ENCODE results near the gene ZSWIM6.

The ZSWIM6 gene

DNA sequence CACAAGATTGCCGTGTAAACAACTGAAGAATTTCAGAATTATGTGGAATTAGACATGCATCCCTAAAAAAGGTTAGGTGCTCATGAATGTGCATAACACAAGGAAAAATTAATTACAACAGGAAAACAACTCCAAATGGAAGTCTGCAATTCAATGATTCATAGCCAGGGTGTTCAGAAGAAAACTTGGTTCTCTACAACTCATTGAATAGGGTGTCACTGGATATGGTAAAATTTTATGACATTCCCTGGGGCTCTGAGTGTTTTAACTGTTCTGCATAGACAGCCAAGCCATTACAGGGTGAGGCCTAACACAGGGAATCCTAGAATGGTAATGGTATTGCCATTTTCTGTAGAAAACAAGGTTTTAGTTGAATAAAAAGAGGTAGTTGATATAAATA lies 24.4 kb upstream of the ZSWIM6 start:
- DNase-seq = no peak

- DNase-seq = no peak
Observed at GRCh38 chr5:61308712-61309111, 23.3 kb upstream of the ZSWIM6 start.

- DNase-seq = no peak
Observed at GRCh38 chr5:61309115-61309514, 22.9 kb upstream of the ZSWIM6 start.

DNA sequence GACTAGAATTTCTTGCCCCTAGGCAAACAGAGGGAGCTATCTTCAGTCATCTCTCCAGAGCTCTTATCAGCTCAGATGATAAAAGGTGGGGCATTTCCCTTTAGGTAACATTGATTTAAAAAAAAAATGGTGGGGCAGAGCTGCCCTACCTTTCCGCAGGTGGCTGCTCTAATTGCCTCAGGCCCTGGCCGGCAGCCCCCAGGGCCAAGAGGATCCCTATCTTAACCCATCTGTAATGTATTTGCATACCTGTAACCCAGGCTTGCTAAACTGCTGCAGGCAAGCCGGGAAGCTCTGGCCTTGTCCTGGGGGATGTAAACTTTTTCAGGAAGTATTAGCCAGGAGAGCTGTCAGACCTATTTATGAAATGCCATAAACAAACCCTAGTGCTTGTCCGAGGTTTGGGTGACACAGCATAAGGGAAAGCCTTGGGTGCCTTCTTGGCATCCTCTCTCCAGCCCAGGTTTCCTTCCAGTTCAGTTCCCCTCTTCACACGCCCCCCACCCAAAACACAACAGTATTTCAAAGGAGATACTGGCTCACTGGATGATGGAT lies 20.9 kb upstream of the ZSWIM6 start:
- DNase-seq = no peak

DNA sequence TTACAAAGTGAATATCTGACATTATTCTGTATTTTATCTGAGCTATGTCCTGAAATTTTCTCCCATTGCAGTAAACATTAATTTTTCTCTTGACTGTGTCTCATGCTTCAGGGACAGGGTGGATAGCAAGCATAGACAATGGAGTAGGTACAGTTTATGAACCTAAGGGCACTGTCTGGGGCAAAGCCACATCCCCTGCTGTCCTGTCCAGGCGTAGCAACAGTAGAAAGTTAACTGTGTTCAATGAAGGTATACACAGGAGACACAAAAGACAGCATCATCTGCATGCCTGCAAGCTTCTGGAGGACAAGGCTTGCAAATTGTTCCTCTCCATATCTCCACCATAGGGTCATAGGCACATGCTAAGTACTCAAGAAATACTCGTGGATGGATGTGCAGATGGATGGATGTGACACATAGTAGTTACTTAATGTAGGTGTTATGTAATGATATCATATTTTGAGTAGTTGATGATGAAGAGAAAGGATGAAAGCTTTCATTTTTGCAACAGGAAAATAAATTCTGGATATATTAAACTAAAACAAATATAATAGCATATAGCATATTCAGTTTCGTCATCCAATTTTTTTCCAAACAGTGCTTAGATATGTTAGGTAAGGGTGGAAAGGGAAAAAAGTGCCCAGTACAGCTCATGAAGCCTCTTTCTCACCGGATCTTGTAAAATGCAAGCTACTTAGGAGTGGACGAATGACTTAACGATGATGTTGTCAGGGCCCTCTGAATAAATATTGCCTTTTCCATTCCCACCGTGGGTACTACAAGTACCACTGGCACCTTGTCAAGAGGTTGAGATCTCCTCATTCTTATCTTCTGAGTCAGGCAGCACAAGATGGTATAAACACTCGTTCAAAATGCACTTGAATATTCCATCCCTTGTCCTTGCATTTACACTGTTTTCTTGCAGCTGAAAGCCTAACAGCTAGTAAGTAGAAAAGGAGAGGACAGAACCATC lies 19.9 kb upstream of the ZSWIM6 start:
- no peak for DNase-seq

- no peak for DNase-seq
Observed at GRCh38 chr5:61313960-61314681, 17.9 kb upstream of the ZSWIM6 start.

DNA sequence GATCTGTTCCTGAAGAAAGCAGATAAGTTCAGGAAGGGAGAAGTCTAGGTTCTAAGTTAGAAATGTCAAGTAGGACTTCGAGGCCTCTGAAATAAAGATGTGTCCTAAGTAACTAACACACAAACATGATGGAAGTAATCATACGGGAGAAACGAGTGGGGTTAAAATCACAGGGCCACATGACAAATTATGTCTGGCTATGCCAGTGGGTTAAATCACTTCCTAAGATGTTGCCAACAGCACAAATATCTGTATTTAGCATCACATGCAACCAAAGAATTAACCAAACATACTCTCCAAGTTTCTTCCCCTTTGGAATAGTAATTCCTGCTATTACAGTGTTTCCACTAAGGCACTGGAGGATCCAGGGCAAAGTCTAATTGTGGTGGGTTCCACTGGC lies 13.7 kb upstream of the ZSWIM6 start:
- no peak for DNase-seq

DNA sequence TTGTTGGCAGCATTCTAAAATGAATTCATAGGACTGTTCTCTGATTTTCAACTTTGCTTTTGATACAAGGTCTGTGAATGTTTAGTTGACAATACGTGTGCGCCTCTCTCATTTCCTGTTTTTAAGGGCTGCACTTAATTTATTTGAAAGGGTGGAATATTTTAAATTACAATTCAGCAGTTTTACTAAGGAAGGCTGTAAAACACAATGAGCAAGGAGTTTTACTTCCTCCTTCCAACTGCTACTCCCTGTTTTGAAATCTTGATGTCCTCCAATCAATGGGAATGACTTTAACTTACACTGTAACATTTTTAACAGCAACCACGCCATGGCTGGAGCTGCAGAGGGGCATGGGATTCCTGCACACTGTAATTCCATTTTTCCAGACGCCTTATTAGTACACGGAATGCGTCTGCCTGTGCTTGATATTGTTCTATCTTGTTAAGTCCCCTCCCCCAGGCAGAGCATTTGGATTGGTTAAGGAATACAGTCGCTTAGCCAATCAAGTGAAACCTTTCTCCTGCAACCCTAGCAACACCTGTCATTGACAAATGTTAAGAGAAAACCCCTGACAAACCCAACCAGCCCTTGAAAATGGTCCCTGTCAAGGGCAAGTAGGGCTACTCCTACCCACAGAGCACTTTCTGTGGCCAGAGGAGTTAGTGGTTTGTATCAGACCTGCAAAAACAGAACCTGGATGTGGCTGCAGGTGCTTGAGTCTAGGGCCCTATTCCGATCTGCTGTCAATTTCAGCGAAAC lies 12.5 kb upstream of the ZSWIM6 start:
- DNase-seq = peak; percentile 56

GRCh38 chr5:61320860-61321259 lies 11.2 kb upstream of the ZSWIM6 start:
- no peak for DNase-seq

GRCh38 chr5:61321669-61322068 lies 10.4 kb upstream of the ZSWIM6 start:
- DNase-seq = no peak

DNA sequence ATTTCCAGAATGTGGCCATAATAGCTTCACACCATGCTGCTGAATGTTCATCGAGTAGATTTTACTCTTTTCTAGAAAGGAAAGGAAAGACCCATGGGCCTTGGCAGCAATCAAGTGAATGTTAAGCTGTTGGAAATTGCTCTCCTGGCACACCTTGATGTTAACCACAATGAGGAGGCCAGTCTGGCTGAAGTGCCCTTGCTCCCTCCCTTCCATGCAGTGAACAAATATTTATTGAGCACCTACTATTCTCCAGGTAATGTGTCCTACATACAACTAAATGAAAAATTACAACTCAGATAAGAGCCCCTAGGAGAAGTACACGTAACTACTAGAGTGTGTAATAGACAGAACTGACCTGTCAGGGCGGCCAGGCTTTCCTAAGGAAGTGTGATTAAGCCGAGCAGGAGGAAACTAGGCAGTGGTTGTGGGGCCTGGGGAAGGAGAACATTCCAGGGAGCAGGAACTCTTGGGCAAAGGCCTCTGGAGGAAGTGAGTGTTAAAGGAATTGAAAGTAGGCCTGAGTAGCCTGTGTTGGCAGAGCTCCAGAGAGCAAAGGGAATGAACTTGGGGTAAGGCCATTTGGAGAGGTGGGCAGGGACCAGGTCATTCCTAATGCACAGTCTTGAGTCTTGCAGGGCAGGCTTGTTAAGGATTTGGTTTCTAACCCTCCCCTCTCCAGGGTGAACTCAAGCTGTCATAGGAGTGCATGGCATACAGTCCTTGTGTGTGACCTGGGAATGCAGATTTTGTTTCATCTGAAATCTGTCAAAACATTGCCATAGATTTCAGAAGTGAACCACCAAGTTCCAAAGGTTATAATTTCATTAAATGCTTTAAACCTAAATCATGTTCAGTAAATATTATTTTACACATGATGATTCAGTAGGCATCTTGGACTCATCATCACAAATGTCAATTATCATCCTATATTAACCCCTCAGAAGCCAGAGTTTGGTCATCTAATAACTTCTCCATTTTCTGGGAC lies 9.0 kb upstream of the ZSWIM6 start:
- DNase-seq = no peak

GRCh38 chr5:61327760-61328753 lies 4.0 kb upstream of the ZSWIM6 start:
- DNase-seq = no peak

GRCh38 chr5:61328791-61329549 lies 3.1 kb upstream of the ZSWIM6 start:
- peak; percentile 32 for DNase-seq

DNA sequence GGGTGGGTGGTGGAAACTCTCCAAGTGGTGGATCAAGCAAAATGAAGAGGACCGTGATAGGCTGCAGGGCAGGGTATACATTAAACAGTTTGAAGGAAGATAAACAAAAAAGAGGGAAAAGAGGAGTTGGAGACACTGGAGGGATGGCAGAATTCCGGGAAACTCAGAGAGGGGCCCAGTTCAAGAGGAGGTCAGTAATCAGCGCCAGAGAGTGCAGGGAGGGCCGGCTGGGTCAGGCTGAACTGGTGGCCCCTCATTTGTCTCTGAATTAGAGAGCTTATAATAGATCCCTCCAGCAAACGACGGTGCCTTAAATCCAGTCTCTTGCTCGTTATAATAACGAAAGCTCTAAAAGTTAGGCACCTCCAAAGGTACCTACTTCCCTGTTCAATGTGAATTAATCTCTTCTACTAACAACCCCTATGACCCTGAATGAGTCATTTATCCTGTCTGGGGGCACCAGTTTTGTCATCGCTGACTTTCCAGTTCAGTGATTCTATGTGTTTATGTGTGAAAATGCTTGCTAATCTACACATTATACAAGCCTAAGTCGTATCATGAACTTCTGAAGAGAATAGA lies 2.4 kb upstream of the ZSWIM6 start:
- peak; percentile 70 for DNase-seq

DNA sequence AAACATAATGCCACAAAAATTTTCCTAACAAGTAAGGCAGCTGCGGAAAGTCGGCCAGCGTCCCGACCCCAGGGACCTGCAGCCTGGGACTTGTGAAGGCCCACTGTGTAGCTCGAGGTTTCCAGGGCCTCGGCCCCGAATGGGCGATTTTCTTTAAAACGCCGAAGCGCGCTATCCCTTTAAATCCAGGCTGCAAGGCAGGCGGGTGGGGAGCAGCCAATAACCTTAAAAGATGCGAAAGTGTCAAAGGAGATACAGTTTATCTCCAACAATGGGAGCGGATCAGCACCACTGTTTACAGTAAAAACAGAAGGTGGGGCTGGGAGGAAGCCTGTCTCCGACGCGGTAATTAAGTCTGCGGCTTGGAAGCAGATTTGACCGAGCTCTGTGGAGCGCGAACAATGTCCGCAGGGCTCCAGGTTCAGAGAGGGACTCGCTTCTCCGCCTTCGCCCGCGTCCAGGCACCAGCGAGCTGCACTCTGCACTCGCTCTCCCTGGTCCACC lies 1.7 kb upstream of the ZSWIM6 start:
- peak; percentile 90 for DNase-seq

DNA sequence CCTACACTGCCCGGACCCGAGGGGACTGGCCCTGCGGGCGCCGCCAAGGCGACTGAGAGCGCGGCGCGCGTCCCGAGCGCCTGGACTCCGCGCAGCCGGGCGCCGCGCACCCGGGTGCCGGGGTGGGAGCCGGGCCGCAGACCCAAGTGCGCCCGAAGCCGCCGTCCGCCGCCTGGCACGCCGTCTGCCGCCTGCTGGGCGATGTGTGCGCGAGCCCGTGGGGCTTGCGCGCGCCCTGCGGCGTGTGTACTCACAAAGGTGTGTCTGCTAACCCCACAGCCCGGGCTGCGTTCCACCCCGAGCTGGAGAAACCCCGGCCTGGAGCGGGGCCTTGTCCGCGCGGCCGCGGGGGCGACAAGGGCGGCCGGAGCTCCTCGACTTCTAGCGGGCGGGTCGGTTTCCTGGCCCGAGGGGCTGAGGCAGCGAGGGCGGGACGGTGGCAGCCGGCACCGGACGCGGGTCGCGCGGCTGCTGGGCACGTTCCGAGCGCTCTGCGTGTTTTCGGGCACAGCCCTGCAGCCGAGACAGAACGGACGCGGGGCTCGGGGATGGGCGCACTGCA lies 1.1 kb upstream of the ZSWIM6 start:
- peak; percentile 91 for DNase-seq

DNA sequence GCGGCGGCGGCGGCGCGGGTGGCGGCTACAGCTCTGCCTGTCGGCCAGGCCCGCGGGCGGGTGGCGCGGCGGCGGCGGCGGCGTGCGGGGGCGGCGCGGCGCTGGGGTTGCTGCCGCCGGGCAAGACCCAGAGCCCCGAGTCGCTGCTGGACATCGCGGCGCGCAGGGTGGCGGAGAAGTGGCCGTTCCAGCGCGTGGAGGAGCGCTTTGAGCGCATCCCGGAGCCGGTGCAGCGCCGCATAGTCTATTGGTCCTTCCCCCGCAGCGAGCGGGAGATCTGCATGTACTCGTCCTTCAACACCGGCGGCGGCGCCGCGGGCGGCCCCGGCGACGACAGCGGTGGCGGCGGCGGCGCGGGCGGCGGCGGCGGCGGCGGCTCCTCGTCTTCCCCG lies 296 bp downstream of the ZSWIM6 start:
- DNase-seq = peak; percentile 76

- DNase-seq = peak; percentile 83
Observed at GRCh38 chr5:61332851-61333320, 828 bp downstream of the ZSWIM6 start.

All from eye (tissue), 1 donor.